ENCODE measurements around the gene GNG11.

GNG11 gene

DNA sequence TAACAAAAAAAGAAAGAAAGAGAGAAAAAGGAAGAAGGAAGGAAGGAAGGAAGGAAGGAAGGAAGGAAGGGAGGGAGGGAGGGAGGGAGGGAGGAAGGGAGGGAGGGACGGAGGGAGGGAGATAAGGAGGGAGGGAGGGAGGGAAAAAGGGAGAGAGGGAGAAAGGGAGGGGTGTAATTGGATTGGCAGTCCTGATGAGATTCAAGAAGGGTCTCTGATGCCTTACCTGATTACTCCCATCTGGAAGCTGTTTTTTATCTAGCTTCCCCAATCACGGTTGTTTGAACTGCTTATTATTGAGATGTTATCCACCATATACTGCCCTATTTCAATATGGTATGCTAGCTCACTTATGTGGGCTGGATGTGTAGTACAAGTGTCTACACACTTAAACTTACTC, 27.3 kb downstream of the GNG11 start:
- DNase-seq: no peak

DNA sequence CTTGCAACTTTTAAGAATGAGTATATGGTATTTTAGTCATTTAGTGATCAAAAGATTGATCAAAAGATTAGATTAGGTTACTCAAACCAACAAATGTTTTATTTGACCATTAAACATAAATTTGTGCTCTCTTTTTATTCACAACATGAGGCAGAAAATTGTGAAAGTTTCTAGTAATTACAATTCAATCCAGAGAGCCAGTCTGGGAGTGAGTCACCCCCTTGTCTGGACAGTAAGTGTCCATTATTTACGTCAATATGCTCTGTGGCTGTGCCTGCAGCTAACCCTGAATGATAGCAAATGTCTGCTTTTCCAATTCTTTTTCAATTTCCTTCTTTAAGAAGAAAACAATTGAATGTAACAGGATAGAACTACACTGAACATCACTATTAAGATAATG, 27.9 kb downstream of the GNG11 start:
- no peak for DNase-seq

DNA sequence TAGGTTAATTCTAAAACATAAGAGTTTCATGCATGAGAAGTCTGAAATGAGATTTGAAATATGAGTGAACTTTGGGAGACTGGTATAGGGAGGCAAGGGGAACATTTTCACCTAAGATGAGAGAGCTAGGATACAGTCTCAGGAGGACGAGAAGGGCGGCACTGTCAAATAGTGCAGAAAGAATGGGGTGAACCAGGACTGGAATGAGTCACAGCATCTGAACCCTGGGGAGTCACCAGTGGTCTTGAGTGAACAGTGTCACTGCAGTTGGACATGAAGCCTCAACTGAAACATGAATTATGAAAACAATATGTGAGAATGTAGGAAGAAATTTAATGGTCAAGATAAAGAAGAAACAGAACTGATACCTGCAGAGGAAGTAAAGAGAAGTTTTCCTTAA, 33.8 kb downstream of the GNG11 start:
- no peak for DNase-seq

DNA sequence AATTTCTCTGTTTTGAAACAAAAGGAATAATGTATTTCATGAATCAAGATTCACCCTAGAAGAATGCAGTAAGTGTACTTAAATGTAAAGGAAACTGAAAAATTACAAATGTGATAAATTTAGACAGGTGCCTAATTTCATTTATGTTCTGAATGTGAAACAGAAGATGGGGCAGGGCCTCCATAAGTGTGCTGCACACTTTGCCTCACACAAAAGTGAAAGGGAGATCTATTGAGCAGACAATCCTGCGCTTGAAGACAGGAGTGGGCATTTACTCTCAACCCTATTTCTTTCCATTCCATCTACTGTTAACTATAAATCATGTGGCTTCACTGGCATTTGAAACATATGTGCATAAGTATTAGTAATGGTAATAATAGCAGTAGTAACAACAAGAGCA, 36.2 kb downstream of the GNG11 start:
- no peak for DNase-seq

- DNase-seq: no peak
Observed at GRCh38 chr7:93958216-93958615, 36.7 kb downstream of the GNG11 start.

GRCh38 chr7:93958651-93959050, 37.1 kb downstream of the GNG11 start:
- DNase-seq: no peak

- DNase-seq: no peak
Observed at GRCh38 chr7:93960986-93961385, 39.5 kb downstream of the GNG11 start.

GRCh38 chr7:93964262-93964661, 42.7 kb downstream of the GNG11 start:
- no peak for DNase-seq

- DNase-seq: no peak
Observed at GRCh38 chr7:93964813-93965212, 43.3 kb downstream of the GNG11 start.

GRCh38 chr7:93968911-93969620, 47.5 kb downstream of the GNG11 start:
- no peak for DNase-seq

DNA sequence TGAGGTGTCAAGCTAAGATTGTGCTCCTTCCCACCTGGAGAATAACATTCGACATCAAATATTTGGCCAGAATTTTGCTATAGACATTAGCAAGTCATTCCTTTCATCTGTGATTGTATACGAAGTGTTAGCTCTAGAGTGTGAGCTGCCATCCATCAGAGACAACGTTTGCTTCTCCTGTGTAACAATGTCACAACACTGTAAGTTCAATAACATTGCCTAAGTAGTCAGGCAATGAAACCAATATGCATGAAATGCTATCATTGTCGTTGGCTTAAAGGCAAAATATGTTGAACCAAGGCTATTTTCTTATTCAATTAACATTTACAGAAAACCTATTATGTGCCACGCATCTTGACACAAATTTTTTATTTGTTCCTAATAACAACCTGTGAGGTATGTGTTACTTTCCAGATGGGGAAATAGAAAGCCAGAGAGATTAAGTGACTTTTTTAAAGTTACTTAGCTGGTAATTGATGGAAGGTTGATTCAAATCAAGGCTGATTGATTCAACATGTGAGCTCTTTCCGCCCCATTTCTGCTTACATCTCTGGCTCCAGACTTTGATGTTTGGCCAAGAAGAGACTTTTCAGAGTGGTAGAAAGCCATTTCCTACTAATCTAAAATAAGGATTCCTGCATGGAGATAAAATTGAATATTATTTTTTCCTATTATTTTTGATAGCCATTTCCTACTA, 50.6 kb downstream of the GNG11 start:
- DNase-seq: no peak

DNA sequence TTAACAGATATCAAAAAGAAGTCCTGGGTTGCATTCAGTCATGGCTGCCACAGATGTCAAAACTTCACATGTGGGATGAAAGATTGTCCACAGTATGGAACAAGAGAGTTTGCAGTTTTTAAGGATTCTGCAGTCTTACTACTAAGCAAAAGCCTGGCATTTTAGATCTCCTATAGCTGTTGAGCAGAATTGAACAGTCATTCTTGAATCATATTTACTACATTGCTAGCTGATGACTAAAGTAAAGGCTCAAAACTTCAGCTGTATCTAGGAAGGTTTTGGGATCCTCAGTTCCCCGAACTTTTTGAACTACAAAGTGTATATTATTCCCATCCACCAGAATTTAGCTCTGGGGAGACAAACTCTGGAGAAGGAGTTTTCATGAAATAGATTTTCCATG, 51.6 kb downstream of the GNG11 start:
- no peak for DNase-seq

GRCh38 chr7:93977211-93977950, 55.8 kb downstream of the GNG11 start:
- no peak for DNase-seq

Measured in DMS153 (cell line).